Cerebellar nuclear complex (tissue), 1 donor: ENCODE measurements around the gene KIF2B.
"Not testable (repeated sequence)": the region's sequence is repeated elsewhere in the genome, so short reads cannot be mapped to it uniquely, and the experiment has no call there.

Experiments
- DNase-seq, 2 experiments: peaks; one replicate each; lab custom pipeline; 2025; lab: John Stamatoyannopoulos, UW

KIF2B gene, protein sequence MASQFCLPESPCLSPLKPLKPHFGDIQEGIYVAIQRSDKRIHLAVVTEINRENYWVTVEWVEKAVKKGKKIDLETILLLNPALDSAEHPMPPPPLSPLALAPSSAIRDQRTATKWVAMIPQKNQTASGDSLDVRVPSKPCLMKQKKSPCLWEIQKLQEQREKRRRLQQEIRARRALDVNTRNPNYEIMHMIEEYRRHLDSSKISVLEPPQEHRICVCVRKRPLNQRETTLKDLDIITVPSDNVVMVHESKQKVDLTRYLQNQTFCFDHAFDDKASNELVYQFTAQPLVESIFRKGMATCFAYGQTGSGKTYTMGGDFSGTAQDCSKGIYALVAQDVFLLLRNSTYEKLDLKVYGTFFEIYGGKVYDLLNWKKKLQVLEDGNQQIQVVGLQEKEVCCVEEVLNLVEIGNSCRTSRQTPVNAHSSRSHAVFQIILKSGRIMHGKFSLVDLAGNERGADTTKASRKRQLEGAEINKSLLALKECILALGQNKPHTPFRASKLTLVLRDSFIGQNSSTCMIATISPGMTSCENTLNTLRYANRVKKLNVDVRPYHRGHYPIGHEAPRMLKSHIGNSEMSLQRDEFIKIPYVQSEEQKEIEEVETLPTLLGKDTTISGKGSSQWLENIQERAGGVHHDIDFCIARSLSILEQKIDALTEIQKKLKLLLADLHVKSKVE

DNA sequence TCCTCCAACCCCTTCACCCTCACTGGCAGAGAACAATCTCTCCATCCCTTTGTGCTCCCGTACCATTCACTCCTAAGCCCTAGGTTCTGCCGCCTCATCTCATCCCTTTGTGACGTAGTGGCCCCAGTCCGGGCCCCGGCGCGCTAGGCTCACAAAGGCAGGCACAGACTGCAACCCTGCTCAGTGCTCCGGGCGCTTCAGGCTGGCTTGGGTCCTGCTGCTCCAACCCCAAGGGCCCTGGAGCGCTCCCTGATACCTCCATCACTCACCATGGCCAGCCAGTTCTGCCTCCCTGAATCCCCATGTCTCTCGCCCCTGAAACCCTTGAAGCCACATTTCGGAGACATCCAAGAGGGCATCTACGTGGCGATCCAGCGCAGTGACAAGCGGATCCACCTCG is at the start of gene KIF2B:
Gene KIF2B, plus strand, starts transcription at position 164 of the 400 bp plus-strand sequence. Its CDS starts 107 bp downstream, at position 271.
- DNase-seq: no peak

GRCh38 chr17:53780320-53780719 is 42.4 kb upstream of the KIF2B start:
- no peak for DNase-seq

DNA sequence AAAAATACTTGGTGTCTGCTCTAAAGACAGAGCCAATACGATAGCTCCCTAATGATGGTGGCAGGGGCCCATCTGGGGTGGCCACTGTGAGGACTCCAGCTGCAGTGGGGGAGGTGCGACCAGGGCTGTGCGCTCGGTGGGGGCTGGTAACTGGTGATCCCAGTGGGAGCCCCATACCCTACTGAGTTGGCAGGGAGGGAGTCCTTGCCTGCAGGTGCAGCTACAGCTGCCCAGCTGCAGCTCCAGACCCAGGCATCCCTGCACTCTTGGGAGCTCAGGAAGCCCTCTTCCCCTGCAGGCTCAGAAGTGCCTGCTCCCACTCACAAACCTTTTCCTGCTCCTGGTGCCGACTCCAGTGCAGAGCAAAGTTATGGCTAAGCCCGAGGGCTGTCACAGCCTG is 31.2 kb upstream of the KIF2B start:
- no peak for DNase-seq

- no peak for DNase-seq
Observed at GRCh38 chr17:53792451-53792850, 30.3 kb upstream of the KIF2B start.

GRCh38 chr17:53792997-53793396 is 29.7 kb upstream of the KIF2B start:
- no peak for DNase-seq

DNA sequence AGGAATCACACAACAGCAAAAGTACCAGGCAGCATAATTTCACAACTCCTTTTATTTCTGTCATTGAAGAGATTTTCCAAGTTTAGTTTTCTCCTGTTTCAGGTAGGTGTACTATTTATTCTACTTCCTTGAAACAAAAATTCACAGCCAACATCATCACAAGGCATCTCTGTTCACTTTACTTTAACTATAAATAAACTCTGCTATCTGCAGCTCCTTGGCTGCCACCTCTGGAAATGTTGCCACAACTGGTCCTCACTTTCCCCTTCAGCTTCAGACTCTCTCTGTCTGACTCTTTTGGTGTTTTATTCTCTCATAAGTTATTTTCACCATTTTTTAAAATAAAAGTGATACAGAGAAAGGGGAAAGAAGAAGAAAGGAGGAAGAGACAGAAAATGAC is 27.9 kb upstream of the KIF2B start:
- DNase-seq: no peak

DNA sequence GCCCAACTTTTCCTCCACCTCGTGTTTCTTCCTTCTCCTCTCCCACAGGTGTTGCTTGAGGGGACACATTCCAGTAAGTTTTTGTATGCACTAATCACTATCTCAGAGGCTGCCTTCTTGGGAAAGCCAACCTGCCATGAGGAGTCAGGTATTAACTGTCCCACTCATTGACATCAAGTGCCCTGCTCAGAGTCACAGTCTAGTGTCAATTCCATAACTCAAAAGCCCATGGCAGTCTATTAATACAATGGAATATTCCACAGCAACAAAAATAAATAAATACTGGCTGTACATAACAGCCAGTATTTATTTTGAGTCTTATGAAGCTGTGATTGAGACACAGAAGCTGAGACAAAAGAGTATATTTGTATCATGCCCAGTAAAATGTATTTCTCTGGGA is 26.1 kb upstream of the KIF2B start:
- DNase-seq: no peak

DNA sequence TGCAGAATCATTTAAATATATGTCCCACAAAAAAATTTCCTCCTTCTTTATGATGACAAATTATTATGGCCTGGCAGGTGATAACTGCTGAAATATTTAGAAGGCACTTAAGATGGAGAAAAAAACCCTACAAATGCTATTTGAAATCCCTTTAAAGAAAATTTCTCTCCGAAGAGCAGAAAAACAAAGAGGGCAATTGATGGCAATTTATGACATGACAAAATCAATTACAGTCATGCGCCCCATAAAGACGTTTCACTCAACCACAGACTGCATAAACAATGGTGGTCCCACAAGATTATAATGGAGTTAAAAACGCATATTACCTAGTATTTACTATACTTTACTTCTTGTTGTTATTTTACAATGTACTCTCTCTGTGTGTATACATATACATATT is 25.2 kb upstream of the KIF2B start:
- DNase-seq: no peak

DNA sequence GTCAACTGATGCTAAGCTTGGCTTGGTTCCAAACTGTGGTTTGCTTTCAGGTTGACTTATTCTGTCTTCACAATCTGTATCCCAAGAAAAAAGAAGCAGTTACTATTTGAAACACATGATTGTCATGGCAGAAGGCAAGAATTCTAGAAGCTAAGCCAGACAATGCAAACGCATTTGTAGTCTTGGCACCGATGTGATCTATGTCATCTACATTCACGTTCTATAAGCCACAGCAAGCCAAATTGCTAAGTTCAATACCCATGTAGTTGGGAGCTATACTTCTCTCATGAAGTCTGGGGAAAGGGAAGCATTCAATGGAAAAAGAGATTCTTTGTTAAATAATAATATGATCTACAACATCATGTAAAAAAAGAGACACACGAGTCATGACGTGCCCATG is 18.3 kb upstream of the KIF2B start:
- no peak for DNase-seq

DNA sequence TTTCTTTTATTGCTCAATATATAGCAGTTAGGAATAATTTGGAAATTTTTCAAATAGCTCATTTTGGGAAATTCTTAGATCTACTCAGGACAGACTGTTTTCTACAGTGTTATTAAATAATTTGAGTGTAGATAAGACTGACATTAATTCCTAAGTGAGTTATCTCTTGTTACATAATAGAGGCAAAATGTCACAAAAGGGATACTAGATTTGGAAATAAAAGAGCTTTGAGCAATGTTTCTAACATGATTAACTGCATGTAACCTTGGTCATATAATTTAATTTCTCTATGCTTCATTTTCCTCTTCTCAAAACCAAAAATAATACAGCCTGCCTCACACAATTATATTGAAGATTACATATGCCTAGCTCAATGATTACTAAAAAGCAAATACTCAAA is 16.3 kb upstream of the KIF2B start:
- no peak for DNase-seq

DNA sequence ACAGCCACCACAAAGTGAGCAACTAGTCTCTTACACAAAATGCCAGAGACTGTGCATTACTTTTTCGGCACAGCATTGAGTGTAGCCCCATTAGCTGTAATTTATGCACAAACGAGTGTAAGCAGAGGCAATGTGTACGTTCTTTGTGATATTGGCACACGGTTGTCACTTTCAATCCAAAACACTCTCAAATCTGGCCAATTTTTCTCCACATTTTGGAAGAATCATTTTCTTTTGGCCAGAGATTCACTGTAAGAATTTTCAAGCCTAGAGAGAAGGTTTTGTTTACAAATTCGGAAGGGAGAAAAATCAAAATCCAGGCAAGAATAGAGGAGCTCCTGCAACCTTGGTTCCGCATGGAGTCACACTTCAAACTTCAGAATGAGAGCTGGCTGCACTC is 15.4 kb upstream of the KIF2B start:
- no peak for DNase-seq

DNA sequence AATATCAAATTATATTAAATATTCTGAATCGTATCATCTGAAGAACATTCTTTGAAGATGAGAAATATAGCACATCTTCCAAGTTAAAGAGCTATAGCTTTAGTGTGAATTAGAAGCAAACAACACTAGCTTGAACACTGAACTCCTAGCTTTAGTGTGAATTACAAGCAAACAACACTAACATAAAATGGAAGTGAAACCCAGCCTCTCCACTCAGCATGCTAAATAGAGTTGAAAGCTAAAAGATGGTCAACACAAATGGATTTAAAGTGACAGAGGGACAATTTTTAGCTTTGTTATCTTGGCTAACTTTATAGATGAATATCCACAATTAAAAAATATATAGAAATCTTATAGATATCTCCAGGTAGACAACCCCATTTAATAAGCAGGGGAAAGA is 4.5 kb upstream of the KIF2B start:
- no peak for DNase-seq

DNA sequence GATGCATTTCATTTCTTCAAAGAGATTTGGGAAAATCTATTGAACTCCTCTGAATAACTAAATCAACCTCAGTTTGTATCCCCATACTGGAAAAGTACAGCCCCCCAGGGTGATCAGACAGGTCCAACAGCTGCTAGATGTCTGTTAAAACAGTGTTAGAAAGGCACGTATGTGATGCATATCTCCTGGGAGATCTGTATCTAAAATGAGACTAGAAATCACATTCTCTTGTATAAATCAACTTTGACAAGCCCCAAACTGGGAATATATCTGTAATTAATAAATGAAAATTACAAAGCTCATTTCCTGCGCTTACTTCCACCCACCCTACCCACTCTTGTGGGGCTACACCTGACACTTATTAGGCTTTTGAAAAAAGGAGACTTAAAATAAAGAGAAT is 3.8 kb upstream of the KIF2B start:
- DNase-seq: no peak

- no peak for DNase-seq
Observed at GRCh38 chr17:53819956-53820355, 2.8 kb upstream of the KIF2B start.

GRCh38 chr17:53823341-53824050 is 769 bp downstream of the KIF2B start:
- no peak for DNase-seq

DNA sequence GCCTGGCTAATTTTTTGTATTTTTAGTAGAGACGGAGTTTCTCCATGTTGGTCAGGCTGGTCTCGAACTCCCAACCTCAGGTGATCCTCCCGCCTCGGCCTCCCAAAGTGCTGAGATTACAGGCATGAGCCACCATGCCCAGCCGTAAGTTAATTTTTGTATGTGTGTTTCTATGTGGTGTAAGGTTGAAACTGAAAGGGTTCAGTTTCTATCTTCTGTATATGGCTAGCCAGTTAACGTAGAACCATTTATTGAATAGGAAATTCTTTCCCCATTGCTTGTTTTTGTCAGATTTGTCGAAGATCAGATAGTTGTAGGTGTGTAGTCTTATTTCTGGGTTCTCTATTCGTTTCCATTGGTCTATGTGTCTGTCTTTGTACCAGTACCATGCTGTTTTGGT is 12.0 kb downstream of the KIF2B start:
- not testable (repeated sequence) for DNase-seq

GRCh38 chr17:53837131-53837530 is 14.4 kb downstream of the KIF2B start:
- no peak for DNase-seq

DNA sequence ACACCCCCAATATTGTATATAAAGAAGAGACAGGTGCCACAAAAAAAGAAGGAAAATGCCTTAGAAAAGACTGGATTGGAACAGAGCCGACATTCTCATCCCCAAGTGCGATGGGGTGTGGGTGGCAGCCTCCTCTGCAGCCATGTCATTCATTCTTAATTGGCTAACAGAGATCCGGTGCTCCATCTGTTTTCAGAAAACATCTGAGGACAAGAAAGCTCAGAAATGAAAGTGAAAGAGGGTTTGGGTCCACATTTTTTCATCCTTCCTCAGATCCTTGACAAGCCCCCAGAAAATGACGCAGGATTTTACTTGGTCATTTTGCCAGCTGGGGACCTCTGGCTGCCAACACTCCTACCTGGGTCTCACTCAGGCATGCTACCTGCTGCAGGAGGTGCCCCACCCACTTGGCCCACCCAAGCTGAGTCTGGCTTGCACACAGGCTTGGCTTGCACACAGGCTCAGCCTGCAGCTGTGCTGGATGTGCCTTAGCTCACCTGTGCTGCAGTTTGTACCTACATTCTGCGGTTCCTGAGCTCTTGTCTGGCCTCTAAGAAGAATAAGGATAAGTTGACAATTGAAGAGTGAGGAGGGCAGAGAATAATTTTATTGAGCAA is 21.9 kb downstream of the KIF2B start:
- DNase-seq: no peak

- DNase-seq: not testable (repeated sequence)
Observed at GRCh38 chr17:53871128-53871527, 48.4 kb downstream of the KIF2B start.
